ENCODE results near the gene TMEM151A.
"Not testable (repeated sequence)": the region's sequence is repeated elsewhere in the genome, so short reads cannot be mapped to it uniquely, and the experiment has no call there.

The TMEM151A gene

GRCh38 chr11:66299186-66299585 lies 7.5 kb downstream of the TMEM151A start:
- DNase-seq (ENCODE audit: low read depth in 2 of 3, low spot score in 2 of 3) = no peak

DNA sequence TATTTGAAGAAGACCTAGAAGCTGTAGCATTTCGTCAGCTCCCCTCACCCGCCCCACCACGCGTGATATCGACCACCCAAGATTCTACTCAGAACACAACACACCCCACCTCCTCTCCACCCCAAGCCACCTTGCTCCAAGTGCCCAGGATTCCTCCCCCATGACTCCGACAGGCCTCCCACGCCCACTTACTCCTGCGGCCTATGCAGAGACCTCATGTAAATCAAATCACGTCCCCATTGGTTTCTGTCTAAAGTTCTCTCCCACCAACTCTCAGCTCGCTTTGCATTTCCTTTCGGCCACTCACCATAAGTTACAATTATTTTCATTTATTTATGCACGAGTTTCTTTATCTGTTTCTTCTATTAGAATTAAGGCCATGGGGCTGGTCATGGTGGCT lies 11.0 kb downstream of the TMEM151A start:
- DNase-seq (ENCODE audit: low read depth in 2 of 3, low spot score in 2 of 3) = no peak

DNA sequence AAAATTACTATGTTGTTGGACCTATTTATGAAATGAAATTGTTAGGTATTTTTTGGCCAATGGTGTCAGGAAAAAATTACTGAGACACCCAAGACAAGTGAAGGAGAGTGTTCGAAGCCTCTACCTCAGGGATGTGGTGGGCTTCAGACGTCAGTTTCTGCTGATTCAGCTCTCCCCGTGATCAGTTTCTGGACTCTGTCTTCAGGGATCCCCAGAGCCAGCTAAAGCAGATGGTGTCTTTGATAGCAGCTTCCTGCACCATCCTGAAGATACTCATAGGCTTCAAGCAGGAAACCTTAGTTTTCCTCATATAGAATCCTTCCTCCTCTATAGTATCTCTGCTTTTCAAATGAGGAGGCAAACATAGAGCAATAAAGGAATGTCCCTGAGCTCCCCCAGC lies 17.8 kb downstream of the TMEM151A start:
- DNase-seq (ENCODE audit: low read depth in 2 of 3, low spot score in 2 of 3) = no peak

- no peak for DNase-seq (ENCODE audit: low read depth in 2 of 3, low spot score in 2 of 3)
These were observed 18.6 kb downstream of the TMEM151A start for GRCh38 chr11:66310324-66310723.

- DNase-seq (ENCODE audit: low read depth in 2 of 3, low spot score in 2 of 3) = not testable (repeated sequence)
These were observed 19.2 kb downstream of the TMEM151A start for GRCh38 chr11:66310803-66311440.

DNA sequence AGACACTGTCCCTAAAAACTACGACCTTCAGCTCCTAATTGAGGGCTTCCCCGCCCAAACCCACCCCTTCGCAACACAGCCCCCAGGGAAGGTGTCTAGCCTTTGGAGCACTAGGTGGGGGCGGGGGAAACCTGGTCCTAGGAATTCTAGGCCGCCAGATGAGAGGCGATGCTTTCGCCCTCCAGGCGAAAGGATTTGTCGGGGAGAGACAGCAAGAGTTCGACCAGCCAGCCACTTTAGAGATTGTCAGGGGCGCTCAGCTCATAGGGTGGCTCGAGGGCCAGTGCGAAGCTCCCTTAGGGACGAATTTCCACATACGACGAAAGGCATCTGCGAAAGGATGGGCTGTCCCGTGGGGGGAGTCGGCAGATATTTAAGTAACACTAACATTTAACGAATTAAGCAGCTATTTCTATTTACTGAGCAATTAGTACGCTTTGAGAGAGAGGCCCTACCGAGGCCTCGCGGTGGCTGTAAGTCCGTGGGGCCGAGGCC lies 19.8 kb downstream of the TMEM151A start:
- no peak for DNase-seq (ENCODE audit: low read depth in 2 of 3, low spot score in 2 of 3)

DNA sequence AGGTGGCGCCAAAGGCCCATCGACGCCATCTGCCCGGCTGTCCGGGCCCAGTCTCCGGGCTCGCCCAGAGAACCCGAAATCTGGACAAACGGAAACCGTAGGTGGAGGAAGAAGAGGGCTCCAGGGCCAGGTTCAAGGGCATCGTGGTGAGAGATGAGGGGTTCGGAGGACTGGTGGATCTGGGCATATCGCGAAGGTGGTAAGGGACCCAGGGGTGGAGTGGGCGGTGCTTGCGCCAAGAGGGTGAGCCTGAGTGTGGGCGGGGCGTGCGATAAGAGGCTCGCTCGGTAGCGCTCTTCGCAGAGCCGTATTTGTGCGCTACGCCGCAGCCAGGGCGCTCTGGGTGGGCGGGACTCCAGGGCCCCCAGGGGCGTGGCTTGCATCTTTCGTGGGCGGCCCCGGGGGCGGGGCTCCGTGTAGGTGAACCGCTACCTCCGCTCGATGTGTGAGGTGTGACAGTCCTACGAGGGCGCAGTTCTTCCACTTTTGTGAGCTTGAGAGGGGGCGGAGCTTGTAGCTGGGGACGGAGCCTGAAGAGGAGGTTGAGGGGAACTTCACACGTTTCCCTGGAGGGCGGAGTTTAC lies 20.4 kb downstream of the TMEM151A start:
- DNase-seq (ENCODE audit: low read depth in 2 of 3, low spot score in 2 of 3) = peak; percentile 91 to 96 (median 95)

DNA sequence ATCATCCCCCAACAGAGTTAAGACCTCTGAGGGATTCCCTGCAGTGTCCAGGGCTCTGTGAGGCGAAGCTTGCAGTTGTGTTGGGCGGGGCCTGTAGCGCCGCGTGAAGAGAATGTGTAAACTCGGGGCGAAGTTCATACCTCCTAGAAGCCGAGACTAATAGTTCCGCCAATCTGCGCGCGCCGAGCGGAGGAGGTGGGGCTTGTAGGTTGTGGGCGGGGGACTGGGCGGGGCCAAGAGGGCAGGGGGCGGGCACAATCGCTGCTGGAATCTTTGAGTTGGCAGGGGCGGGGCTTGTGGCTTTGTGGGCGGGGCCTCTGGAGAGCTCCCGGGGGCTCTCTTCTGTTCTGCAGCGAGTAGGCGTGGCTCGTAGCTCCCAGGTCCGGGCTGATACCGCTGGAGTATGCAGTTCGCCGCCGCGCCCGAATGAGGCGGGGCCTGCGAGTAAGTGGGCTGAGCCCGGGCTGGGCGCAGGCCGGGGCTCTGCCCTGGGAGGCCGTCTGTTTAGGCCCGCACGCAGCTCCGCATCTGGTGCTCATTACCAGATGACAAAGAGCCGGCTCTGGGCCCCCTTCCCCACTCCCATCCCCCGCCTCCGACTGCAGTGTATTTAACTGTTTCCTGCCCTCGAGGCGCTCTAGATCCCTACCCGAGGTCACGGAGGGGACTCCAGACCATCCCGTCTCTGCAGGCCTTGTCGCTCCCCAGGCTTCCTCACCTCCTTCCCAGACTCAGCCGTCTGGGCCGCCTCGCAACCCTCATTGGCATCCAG lies 21.0 kb downstream of the TMEM151A start:
- DNase-seq (ENCODE audit: low read depth in 2 of 3, low spot score in 2 of 3) = peak; percentile 88 to 100 (median 100)

DNA sequence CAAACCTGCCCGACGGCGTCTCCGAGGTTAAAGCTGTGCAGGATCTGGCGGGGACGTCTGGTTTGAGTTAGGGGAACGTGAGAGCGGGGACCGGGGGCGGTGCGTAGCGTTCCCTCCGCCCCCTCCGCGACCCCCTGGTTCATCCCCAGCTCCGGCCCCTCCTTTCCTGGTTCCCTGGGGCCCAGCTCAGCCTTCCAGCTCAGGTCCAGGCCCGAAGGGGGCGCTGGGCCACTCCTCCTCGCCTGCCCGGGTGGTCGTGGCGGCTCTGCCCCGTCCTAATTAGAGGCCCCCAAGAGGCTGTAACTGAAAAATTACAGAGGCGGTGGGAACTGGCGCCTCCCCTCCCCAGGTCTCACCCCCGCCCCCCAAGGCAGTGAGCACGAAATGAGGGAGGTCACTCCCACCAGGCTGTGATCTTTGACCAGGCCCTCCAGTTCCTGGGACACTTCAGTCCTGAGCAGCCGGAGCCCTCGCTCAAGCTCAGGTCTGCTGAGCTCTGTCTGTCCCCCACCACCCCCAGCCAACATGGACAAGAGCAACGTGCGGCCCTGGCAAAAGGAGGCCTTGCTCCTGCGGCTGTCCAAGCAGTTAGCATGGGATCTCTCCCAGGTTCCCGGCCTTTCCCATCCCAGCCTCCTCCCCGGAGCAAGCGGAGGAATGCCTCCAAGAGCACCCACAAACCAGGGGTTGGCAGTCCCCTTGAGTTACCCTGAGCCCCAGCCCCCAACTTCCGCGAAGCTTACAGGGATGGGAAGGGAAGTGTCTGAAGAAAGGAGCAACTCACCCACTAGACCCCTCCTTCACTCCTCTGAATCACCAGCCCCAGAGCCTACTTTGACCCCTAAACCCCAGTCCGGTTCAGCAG lies 21.9 kb downstream of the TMEM151A start:
- no peak for DNase-seq (ENCODE audit: low read depth in 2 of 3, low spot score in 2 of 3)

- DNase-seq (ENCODE audit: low read depth in 2 of 3, low spot score in 2 of 3) = no peak
These were observed 22.4 kb downstream of the TMEM151A start for GRCh38 chr11:66314186-66314501.

DNA sequence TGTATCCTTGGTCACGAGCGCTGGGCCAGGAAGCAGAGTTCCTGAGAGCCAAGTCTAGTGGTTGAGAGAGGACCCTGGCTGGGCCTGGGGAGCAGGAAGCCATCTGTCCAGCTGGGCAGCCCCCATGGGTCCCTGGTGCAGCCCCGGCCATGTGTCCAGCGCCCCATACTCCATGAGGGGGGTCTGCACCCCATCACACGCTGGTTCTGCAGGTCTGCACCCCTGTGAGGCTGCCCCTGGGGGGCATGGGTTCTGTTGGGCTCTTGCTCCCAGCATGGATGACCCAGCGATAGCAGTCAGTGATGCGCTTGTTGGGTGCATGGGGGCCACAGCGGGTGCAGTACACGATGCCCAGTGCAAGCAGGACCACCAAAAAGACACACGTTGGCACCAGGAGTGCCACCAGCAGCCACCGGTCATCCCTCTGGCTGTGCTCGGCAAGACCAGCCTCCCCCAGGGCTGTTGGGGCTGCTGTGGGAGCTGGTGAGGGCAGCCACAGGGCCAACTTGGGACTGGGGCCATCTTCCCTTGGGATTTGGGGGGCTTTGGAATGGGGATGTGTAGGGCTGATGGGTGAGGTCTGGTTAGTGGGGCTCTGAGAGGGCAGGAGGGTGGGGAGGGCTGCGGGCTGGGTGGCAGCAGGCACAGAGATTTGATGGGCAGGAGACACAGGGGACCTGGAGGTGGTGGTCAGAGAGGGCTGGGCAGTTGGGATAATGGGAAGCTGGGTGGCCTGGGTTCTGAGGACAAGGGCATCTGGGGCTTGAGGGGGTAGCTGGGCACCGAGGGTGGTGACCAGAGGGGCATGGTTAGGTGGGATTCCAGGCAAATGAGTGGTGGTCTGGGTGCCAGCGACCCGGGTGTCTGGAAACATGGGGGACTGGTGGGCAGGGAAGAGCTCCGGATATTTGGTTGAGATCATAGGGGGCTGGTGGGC lies 23.1 kb downstream of the TMEM151A start:
- DNase-seq (ENCODE audit: low read depth in 2 of 3, low spot score in 2 of 3) = no peak

GRCh38 chr11:66315498-66315885 lies 23.8 kb downstream of the TMEM151A start:
- no peak for DNase-seq (ENCODE audit: low read depth in 2 of 3, low spot score in 2 of 3)

DNA sequence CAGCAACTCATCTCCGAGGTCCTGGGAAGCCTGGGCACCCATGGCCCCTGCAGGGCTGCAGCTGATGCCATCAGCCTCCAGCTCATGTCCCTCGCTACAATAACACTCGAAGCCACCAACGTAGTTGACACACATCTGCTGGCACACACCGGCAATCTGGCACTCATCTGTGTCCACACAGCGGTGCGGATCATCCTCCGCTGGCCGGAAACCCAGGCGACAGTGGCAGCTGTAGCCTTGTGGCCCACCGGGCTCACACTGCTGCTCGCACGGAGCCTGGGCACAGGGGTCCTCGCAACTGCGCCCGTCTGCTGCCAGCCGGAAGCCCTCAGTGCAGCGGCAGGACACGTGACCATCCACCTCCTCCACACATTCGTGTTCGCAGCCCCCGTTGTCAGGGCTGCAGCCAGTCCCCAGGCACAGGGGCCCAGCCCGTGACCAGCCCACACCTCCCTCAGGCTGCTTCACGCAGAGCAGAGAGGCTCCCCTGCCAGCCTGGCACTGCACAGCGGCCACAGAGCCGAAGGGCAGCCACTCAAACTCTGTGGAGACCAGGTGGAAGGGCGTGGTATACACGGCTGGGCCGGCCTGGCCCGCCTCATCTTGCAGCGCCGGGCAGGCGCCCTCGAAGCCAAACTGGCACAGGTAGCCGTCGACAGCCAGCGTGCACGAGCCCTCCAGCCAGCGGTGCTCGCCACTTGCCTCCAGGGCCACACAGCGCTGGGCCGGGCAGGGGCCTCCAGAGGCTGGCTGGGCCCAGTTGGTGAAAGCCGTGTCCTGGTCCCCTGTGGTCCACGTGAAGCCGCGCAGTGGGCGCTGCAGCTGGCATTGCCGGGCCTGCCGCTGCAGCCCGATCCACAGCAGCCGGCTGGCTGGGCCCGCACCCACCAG lies 24.5 kb downstream of the TMEM151A start:
- DNase-seq (ENCODE audit: low read depth in 2 of 3, low spot score in 2 of 3) = no peak

- no peak for DNase-seq (ENCODE audit: low read depth in 2 of 3, low spot score in 2 of 3)
These were observed 25.2 kb downstream of the TMEM151A start, which contains the start of gene CD248 for GRCh38 chr11:66316849-66317251. Gene CD248, minus strand, starts transcription at chr11:66317044. Its CDS starts 17 bp downstream, at chr11:66317027.

- DNase-seq (ENCODE audit: low read depth in 2 of 3, low spot score in 2 of 3) = peak in 1 of 3 experiments; percentile 30
These were observed 25.6 kb downstream of the TMEM151A start for GRCh38 chr11:66317322-66317722.

DNA sequence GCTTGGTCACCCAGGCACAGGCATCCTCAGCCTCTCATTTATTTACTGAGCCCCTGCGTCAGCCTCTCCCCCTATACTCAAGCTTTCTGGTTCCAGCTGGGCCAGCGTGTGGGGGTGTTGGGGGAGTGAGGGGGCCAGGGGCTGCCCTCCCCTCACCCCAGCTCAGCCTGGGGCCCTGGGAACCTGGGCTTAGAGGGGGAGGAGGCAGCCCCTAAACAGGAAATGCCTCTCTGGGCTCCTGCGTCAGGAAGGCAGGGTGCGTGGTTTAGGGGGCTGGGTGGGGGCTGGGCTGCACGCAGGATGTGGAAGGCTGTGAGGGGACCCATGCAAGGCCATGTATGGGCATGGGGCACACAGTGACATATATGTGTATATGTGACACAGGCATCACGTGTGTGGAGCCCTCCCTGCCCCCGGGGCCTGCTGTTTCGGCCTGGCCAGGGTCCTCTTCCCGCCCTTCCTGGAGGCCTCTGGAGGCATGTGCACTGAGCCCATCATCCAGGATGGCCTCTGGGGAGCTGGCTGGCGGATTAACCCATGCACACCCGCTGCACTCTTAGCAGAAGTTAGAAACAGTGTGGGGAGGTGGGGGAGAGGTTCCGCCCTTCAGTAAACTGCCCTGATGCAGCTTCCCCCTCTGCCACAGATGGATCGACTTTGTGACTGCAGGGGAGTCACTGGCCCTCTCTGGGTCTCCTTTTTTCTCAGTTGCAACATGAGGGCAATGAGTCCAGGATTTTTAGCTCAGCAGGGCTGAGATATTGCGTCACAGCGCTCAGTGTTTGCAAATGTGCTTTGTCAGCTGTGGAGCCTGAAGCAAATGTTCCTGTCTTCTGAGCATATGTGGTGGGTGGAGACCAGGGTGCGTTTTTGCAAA lies 26.3 kb downstream of the TMEM151A start:
- no peak for DNase-seq (ENCODE audit: low read depth in 2 of 3, low spot score in 2 of 3)

DNA sequence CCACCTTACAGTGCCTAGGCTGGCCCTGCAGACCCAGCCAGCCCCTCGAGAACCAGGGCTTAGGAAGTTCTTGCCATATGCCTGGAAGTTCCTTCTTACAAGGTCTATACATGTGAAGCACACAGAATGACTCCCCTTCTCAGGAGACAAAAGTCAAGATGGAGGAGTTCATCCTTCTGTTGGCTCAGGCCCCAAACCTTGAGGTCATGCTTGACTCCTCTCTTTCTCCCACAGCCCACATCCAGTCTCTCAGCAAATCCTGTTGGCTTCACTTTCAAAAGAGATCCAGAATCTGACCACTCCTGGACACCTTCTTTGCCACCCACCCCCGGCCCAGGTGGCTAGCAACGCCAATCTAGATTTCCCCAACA lies 26.9 kb downstream of the TMEM151A start:
- no peak for DNase-seq (ENCODE audit: low read depth in 2 of 3, low spot score in 2 of 3)

DNA sequence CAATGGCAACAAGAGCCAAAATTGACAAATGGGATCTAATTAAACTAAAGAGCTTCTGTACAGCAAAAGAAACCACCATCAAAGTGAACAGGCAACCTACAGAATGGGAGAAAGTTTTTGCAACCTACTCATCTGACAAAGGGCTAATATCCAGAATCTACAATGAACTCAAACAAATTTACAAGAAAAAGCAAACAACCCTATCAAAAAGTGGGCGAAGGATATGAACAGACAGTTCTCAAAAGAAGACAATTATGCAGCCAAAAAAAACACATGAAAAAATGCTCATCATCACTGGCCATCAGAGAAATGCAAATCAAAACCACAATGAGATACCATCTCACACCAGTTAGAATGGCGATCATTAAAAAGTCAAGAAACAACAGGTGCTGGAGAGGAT lies 28.6 kb downstream of the TMEM151A start:
- DNase-seq (ENCODE audit: low read depth in 2 of 3, low spot score in 2 of 3) = not testable (repeated sequence)
